ENCODE measurements around the gene SLC7A11. TPM values are rescaled to one million over a fixed set of nuclear protein-coding genes. Genes with fewer than 3 reads are reported as not detected.

The SLC7A11 gene
- total RNA-seq, 1 donor from 2014 or later, result 33.8 TPM

- Histone ChIP-seq H3K4me3 (ENCODE audit: insufficient read depth, low read depth, low read length) (no peak overlapping the region), H2AFZ (ENCODE audit: low read depth, low read length) (no peak overlapping the region), H3K4me1 (ENCODE audit: insufficient read depth, low read length) (no peaks in the 10 kb centered on the region), H4K20me1 (ENCODE audit: insufficient read depth, low read length) (no peaks in the 10 kb centered on the region), H3K27ac (ENCODE audit: low read depth, low read length) (no peak overlapping the region), H3K4me2 (ENCODE audit: low read length) (no peak overlapping the region), H3K79me2 (ENCODE audit: insufficient read depth, low read length) (no peaks in the 10 kb centered on the region), H3K9me3 (ENCODE audit: insufficient read depth, low read depth, low read length) (no peaks in the 10 kb centered on the region), H3K27me3 (ENCODE audit: insufficient read depth, low read length) (no peaks in the 10 kb centered on the region), H3K36me3 (ENCODE audit: insufficient read depth, low read length) (no peaks in the 10 kb centered on the region), H3K9ac (ENCODE audit: low read length) (no peak overlapping the region)
- Mint-ChIP-seq H3K27me3 (ENCODE audit: low read depth, unreplicated experiment) (no peaks in the 10 kb centered on the region), H3K9me3 (ENCODE audit: unreplicated experiment) (no peaks in the 10 kb centered on the region), H3K4me1 (ENCODE audit: low read depth, unreplicated experiment) (peaks cover 8% of the 10 kb centered on the region), H3K27ac (ENCODE audit: unreplicated experiment) (no peak overlapping the region), H3K36me3 (ENCODE audit: low read depth, unreplicated experiment) (peaks cover 2% of the 10 kb centered on the region), H3K4me3 (ENCODE audit: unreplicated experiment) (no peak overlapping the region)
- FAIRE-seq, result no peak
- TF ChIP-seq, protein P1, sequence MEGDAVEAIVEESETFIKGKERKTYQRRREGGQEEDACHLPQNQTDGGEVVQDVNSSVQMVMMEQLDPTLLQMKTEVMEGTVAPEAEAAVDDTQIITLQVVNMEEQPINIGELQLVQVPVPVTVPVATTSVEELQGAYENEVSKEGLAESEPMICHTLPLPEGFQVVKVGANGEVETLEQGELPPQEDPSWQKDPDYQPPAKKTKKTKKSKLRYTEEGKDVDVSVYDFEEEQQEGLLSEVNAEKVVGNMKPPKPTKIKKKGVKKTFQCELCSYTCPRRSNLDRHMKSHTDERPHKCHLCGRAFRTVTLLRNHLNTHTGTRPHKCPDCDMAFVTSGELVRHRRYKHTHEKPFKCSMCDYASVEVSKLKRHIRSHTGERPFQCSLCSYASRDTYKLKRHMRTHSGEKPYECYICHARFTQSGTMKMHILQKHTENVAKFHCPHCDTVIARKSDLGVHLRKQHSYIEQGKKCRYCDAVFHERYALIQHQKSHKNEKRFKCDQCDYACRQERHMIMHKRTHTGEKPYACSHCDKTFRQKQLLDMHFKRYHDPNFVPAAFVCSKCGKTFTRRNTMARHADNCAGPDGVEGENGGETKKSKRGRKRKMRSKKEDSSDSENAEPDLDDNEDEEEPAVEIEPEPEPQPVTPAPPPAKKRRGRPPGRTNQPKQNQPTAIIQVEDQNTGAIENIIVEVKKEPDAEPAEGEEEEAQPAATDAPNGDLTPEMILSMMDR (IDR thresholded peaks at IDR 0.05; ENCODE audit: insufficient read depth, low read depth, low read length), result no peak
- TF ChIP-seq EZH2 (IDR thresholded peaks at IDR 0.05; ENCODE audit: insufficient read depth, low read length), result no peak
- no peak for DNase-seq (ENCODE audit: low read depth)
These were observed 46.0 kb downstream of the SLC7A11 start for GRCh38 chr4:138196153-138196552.

GRCh38 chr4:138193963-138194362, 48.2 kb downstream of the SLC7A11 start:
- H3K4me2 ChIP-seq (ENCODE audit: low read length), result no peak overlapping the region
- DNase-seq (ENCODE audit: low read depth), result no peak
- Mint-ChIP-seq H3K9me3 (ENCODE audit: unreplicated experiment) (no peaks in the 10 kb centered on the region), H3K4me3 (ENCODE audit: unreplicated experiment) (no peak overlapping the region), H3K36me3 (ENCODE audit: low read depth, unreplicated experiment) (peaks cover 2% of the 10 kb centered on the region), H3K27ac (ENCODE audit: unreplicated experiment) (no peak overlapping the region), H3K4me1 (ENCODE audit: low read depth, unreplicated experiment) (no peaks in the 10 kb centered on the region), H3K27me3 (ENCODE audit: low read depth, unreplicated experiment) (no peaks in the 10 kb centered on the region)
- H3K27me3 ChIP-seq (ENCODE audit: insufficient read depth, low read length), result no peaks in the 10 kb centered on the region
- TF ChIP-seq EZH2 (IDR thresholded peaks at IDR 0.05; ENCODE audit: insufficient read depth, low read length), result no peak
- TF ChIP-seq, protein P1 (IDR thresholded peaks at IDR 0.05; ENCODE audit: insufficient read depth, low read depth, low read length), result no peak
- FAIRE-seq, result no peak
- H3K9ac ChIP-seq (ENCODE audit: low read length), result no peak overlapping the region
- H3K36me3 ChIP-seq (ENCODE audit: insufficient read depth, low read length), result no peaks in the 10 kb centered on the region
- no peaks in the 10 kb centered on the region for H4K20me1 ChIP-seq (ENCODE audit: insufficient read depth, low read length)
- H3K4me1 ChIP-seq (ENCODE audit: insufficient read depth, low read length), result no peaks in the 10 kb centered on the region
- no peak overlapping the region for H3K4me3 ChIP-seq (ENCODE audit: insufficient read depth, low read depth, low read length)
- H3K79me2 ChIP-seq (ENCODE audit: insufficient read depth, low read length), result no peaks in the 10 kb centered on the region
- H3K9me3 ChIP-seq (ENCODE audit: insufficient read depth, low read depth, low read length), result no peaks in the 10 kb centered on the region
- H3K27ac ChIP-seq (ENCODE audit: low read depth, low read length), result no peak overlapping the region
- no peak overlapping the region for H2AFZ ChIP-seq (ENCODE audit: low read depth, low read length)

DNA sequence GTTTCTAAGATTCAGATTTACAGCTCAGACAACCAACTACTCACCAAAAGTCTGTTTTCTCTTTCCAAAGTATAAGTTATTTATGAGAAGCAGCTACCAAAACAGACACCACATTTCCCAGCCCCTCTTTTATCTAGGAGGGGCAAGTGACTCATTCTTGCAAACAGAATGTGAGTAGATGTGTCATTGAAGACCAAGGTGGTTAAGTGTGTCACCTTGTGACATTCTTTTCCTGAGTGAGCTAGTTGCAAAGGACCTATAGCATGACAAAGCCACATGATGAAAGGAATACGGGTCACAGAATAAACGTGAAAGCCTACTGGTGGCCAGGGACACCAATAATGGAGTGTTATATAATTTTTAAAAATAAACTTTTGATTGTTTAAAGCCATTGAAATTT, 50.0 kb downstream of the SLC7A11 start:
- no peak for TF ChIP-seq EZH2 (IDR thresholded peaks at IDR 0.05; ENCODE audit: insufficient read depth, low read length)
- TF ChIP-seq, protein P1 (IDR thresholded peaks at IDR 0.05; ENCODE audit: insufficient read depth, low read depth, low read length), result no peak
- Histone ChIP-seq H3K4me3 (ENCODE audit: insufficient read depth, low read depth, low read length) (no peak overlapping the region), H3K27ac (ENCODE audit: low read depth, low read length) (no peak overlapping the region)

More for the DNA sequence above, 50.0 kb downstream of the SLC7A11 start:
- DNase-seq (ENCODE audit: low read depth), result peak; percentile 44
- Histone ChIP-seq H2AFZ (ENCODE audit: low read depth, low read length) (no peak overlapping the region), H3K4me1 (ENCODE audit: insufficient read depth, low read length) (no peaks in the 10 kb centered on the region), H3K27me3 (ENCODE audit: insufficient read depth, low read length) (no peaks in the 10 kb centered on the region), H4K20me1 (ENCODE audit: insufficient read depth, low read length) (no peaks in the 10 kb centered on the region), H3K79me2 (ENCODE audit: insufficient read depth, low read length) (no peaks in the 10 kb centered on the region), H3K9ac (ENCODE audit: low read length) (no peak overlapping the region), H3K4me2 (ENCODE audit: low read length) (no peak overlapping the region), H3K9me3 (ENCODE audit: insufficient read depth, low read depth, low read length) (no peaks in the 10 kb centered on the region), H3K36me3 (ENCODE audit: insufficient read depth, low read length) (no peaks in the 10 kb centered on the region)
- Mint-ChIP-seq H3K4me3 (ENCODE audit: unreplicated experiment) (no peak overlapping the region), H3K4me1 (ENCODE audit: low read depth, unreplicated experiment) (no peaks in the 10 kb centered on the region), H3K27ac (ENCODE audit: unreplicated experiment) (no peak overlapping the region), H3K36me3 (ENCODE audit: low read depth, unreplicated experiment) (peaks cover 2% of the 10 kb centered on the region), H3K27me3 (ENCODE audit: low read depth, unreplicated experiment) (no peaks in the 10 kb centered on the region), H3K9me3 (ENCODE audit: unreplicated experiment) (no peaks in the 10 kb centered on the region)
- FAIRE-seq, result no peak

All from astrocyte (in vitro differentiated cells and primary cell).